WTC11 (cell line): ENCODE data around the gene SLC25A17.

ENCODE experiments used
- SMAD3 ChIP-seq: sonication (generic); formaldehyde crosslinking; IDR thresholded peaks from 2 replicates; pipeline ENCODE4 v1.8.0; 2022; ENCODE audit warnings: missing genetic modification reagents, mild to moderate bottlenecking, borderline replicate concordance
- TEAD1 ChIP-seq: sonication (generic); formaldehyde crosslinking; IDR thresholded peaks from 2 replicates; pipeline ENCODE4 v1.8.0; 2022; ENCODE audit warnings: mild to moderate bottlenecking, missing genetic modification reagents
- ZNF317 ChIP-seq: sonication (generic); formaldehyde crosslinking; IDR thresholded peaks from 2 replicates; pipeline ENCODE4 v1.8.1; 2023; ENCODE audit warnings: low read depth, mild to moderate bottlenecking, moderate library complexity, missing genetic modification reagents, borderline replicate concordance
- TF ChIP-seq, protein P1 (sequence below): fragments of 200-600 bp; IDR thresholded peaks from 2 replicates; pipeline ENCODE4 v1.8.0; 2022; ENCODE audit warnings: antibody characterized with exemption
- TF ChIP-seq, protein P2 (sequence below): sonication (generic); formaldehyde crosslinking; IDR thresholded peaks from 2 replicates; pipeline ENCODE4 v1.8.0; 2022; ENCODE audit warnings: mild to moderate bottlenecking, missing genetic modification reagents

DNA sequence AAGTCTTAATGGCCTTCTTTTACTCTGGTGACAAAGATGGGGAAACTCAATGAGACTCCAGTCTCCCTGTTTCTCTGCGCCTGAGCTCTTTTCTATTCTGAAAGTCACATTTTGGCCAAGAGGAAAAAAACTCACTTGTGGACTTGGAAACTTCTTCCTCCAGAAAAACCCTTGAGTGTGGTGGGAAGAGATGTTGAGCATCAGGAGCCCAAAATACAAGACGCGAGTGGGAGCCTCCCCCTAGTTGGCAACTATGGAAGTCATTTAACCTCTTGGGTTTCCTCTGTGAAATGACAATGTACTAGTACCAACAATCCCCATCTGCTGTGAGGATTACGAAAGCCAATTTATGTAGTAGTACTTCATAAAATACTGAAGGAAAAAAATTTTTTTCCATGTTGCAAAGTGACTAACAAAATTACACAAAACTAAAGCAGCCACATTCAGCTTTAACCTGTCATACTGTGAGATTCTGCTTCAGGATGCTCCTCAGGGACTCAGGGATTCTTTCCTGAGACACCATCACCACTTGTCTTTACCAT is 524 bp upstream of the SLC25A17 start:
- TF ChIP-seq, protein P1, sequence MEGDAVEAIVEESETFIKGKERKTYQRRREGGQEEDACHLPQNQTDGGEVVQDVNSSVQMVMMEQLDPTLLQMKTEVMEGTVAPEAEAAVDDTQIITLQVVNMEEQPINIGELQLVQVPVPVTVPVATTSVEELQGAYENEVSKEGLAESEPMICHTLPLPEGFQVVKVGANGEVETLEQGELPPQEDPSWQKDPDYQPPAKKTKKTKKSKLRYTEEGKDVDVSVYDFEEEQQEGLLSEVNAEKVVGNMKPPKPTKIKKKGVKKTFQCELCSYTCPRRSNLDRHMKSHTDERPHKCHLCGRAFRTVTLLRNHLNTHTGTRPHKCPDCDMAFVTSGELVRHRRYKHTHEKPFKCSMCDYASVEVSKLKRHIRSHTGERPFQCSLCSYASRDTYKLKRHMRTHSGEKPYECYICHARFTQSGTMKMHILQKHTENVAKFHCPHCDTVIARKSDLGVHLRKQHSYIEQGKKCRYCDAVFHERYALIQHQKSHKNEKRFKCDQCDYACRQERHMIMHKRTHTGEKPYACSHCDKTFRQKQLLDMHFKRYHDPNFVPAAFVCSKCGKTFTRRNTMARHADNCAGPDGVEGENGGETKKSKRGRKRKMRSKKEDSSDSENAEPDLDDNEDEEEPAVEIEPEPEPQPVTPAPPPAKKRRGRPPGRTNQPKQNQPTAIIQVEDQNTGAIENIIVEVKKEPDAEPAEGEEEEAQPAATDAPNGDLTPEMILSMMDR = no peak
- TF ChIP-seq ZNF317 = no peak
- TF ChIP-seq SMAD3 (CRISPR knock-in tag) = no peak
- TF ChIP-seq, protein P2, sequence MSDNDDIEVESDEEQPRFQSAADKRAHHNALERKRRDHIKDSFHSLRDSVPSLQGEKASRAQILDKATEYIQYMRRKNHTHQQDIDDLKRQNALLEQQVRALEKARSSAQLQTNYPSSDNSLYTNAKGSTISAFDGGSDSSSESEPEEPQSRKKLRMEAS (CRISPR knock-in tag) = no peak
- no peak for TF ChIP-seq TEAD1 (CRISPR knock-in tag)
